Measurements from ENCODE around the gene COL5A1. TPM values are rescaled to one million over a fixed set of nuclear protein-coding genes. Genes with fewer than 3 reads are reported as not detected.
A peak's percentile ranks its signal among the peaks of the same experiment; 100 is the strongest.

COL5A1 gene
- total RNA-seq (ENCODE audit: low replicate concordance): 171 and 188 TPM in 2 replicates

DNA sequence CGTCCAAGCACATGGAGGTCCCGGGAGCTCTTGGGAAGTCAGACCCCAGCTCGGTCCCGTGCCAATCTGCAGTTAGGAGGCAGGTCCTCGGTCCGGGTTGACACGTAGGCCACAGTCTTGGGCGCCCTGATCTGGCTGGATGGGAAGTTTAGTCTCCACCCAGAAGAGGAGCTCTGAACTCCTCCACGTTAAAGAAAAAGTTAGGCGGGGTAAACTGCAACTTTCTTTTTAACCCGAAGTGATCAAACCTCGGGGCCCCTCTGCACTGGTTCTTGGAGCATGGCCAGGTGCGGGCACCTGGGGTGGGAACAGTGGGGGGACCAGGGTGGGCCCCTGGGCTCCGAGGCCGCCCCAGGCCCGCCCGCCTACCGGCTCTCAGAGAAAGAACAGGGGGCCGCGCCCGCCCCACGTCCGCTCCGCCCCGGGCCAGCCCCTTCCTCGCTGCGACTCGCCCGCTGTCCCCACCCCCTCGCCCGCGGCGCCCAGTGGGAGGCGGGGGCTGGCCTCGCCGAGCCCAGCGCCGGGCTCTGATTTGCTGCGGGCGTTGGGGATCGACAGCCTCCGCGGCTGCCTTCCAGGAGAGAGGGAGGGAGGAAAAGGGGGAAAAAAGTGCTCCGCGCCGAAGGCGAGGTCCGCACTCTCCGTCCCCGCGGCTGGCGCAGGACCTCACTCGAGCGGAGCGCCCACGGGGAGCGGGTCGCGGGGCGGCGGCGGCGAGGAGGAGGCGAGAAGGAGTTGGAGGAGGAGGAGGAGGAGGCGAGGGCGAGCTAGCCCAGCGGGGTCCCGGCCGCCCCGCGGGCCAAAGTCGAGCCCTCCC is at the start of gene COL5A1:
Gene COL5A1, plus strand, starts transcription at position 631 of the 817 bp plus-strand sequence. CDS start 385 bp downstream, outside the sequence.
- TF ChIP-seq, protein P1, sequence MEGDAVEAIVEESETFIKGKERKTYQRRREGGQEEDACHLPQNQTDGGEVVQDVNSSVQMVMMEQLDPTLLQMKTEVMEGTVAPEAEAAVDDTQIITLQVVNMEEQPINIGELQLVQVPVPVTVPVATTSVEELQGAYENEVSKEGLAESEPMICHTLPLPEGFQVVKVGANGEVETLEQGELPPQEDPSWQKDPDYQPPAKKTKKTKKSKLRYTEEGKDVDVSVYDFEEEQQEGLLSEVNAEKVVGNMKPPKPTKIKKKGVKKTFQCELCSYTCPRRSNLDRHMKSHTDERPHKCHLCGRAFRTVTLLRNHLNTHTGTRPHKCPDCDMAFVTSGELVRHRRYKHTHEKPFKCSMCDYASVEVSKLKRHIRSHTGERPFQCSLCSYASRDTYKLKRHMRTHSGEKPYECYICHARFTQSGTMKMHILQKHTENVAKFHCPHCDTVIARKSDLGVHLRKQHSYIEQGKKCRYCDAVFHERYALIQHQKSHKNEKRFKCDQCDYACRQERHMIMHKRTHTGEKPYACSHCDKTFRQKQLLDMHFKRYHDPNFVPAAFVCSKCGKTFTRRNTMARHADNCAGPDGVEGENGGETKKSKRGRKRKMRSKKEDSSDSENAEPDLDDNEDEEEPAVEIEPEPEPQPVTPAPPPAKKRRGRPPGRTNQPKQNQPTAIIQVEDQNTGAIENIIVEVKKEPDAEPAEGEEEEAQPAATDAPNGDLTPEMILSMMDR (IDR thresholded peaks at IDR 0.05; ENCODE audit: insufficient read depth, low read length): peak; percentile 26
- H3K4me3 ChIP-seq (ENCODE audit: low read depth, low read length): peak within 1 kb of the TSS; percentile 96
- peak; percentile 91 for DNase-seq (ENCODE audit: low read depth)

DNA sequence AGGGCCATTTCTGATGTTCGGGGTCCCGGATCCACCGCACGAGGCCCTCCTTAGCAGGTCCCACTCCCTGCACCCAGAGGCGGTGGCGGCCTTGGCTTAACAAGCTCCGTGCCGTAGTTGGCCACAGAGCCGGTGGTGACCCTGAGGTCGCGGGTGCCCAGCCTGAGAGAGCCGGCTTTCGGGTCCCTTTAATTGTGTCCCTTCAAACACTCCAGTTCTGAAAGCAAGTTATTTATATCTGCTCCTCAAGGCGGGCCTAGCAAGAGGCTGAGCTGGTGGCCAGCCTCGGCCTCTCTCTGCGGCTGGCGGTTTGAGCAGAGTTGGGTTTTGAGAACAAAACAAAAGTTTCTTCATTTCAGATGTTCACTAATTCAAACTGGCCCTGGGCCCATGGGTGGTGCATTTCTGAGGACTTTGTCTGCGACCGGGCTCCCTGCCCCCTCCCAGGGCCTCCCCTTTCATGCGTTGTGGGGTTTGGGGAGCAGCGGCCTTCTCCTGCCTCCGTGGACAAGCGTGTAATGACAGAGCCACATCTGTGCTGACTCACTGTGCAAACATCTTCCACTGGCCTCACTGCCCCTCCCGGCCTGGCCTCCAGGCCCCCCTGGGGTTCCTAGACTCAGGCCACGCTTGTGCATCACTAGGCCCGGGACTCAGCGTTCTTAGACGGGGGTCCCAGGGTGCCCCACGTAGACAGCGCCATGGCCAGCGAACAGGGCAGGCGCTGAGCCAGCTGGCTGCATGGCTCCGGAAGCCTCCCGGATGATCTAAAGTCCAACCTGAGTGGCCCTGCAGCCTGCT is 49.4 kb upstream of the COL5A1 start:
- TF ChIP-seq, protein P1 (IDR thresholded peaks at IDR 0.05; ENCODE audit: insufficient read depth, low read length): no peak
- peak; percentile 91 for DNase-seq (ENCODE audit: low read depth)
- no peak overlapping the region for H3K4me3 ChIP-seq (ENCODE audit: low read depth, low read length)

- H3K4me3 ChIP-seq (ENCODE audit: low read depth, low read length): no peak overlapping the region
- no peak for DNase-seq (ENCODE audit: low read depth)
- TF ChIP-seq, protein P1 (IDR thresholded peaks at IDR 0.05; ENCODE audit: insufficient read depth, low read length): no peak
These were observed 48.8 kb upstream of the COL5A1 start for GRCh38 chr9:134592819-134593200.

- TF ChIP-seq, protein P1 (IDR thresholded peaks at IDR 0.05; ENCODE audit: insufficient read depth, low read length): no peak
- DNase-seq (ENCODE audit: low read depth): no peak
- no peak overlapping the region for H3K4me3 ChIP-seq (ENCODE audit: low read depth, low read length)
These were observed 48.1 kb upstream of the COL5A1 start for GRCh38 chr9:134593286-134594077.

GRCh38 chr9:134594078-134594941 is 47.3 kb upstream of the COL5A1 start:
- no peak for DNase-seq (ENCODE audit: low read depth)
- H3K4me3 ChIP-seq (ENCODE audit: low read depth, low read length): no peak overlapping the region
- TF ChIP-seq, protein P1 (IDR thresholded peaks at IDR 0.05; ENCODE audit: insufficient read depth, low read length): no peak
